Thoracic aorta (tissue), 2 donors: ENCODE results near the gene CA5A. TPM values are rescaled to one million over a fixed set of nuclear protein-coding genes. Genes with fewer than 3 reads are reported as not detected.

Experiments
- ATAC-seq: fragments of 150-250 bp; one replicate; pipeline ENCODE4 v1.8.0; 2017; ENCODE audit warnings: low read depth; ENCODE audit not compliant: insufficient number of reproducible peaks, low FRiP score
- DNase-seq: peaks from one replicate; pipeline ENCODE4 v3.0.0-alpha.2; 2020; ENCODE audit warnings: low spot score
- H3K27ac ChIP-seq, 2 donors: fragments of 200-600 bp; sonication (generic); 1 replicate in 1 of 2; 2 replicates in 1 of 2; pipeline ENCODE4 v1.5.1; 2016; ENCODE audit warnings: mild to moderate bottlenecking in 2 of 2, moderate library complexity in 2 of 2
- H3K27me3 ChIP-seq: fragments of 200-600 bp; sonication (generic); replicated peaks from 2 replicates; pipeline ENCODE4 v1.6.0; 2016; ENCODE audit warnings: mild to moderate bottlenecking; ENCODE audit not compliant: insufficient read depth
- H3K36me3 ChIP-seq: fragments of 200-600 bp; sonication (generic); one replicate; pipeline ENCODE4 v1.5.1; 2016
- H3K4me1 ChIP-seq, 2 donors: fragments of 200-600 bp; sonication (generic); 1 replicate in 1 of 2; 2 replicates in 1 of 2; pipeline versions ENCODE4 v1.5.1 to v1.6.0; 2016; ENCODE audit warnings: low read depth in 2 of 2, mild to moderate bottlenecking in 1 of 2; ENCODE audit not compliant: control insufficient read depth in 1 of 2
- H3K4me3 ChIP-seq: fragments of 200-600 bp; sonication (generic); 2 replicates; pipeline ENCODE4 v1.5.1; 2016; ENCODE audit warnings: mild to moderate bottlenecking
- H3K9me3 ChIP-seq: fragments of 200-600 bp; sonication (generic); 2 replicates; pipeline ENCODE4 v1.5.1; 2016
- total RNA-seq, 2 donors: library from RNA; depleted of rRNA; stranded (reverse); fragments of >200 nt; gene quantifications; one replicate each; pipeline versions ENCODE4 v1.1.0 to v1.2.3, GENCODE V29; 2016
- TF ChIP-seq, protein P1 (sequence below): fragments of 200-600 bp; sonication (generic); IDR thresholded peaks from one replicate; pipeline ENCODE4 v1.5.1; 2019; ENCODE audit warnings: antibody characterized with exemption

The CA5A gene
- total RNA-seq, 2 donors from 2014 or later: not detected

DNA sequence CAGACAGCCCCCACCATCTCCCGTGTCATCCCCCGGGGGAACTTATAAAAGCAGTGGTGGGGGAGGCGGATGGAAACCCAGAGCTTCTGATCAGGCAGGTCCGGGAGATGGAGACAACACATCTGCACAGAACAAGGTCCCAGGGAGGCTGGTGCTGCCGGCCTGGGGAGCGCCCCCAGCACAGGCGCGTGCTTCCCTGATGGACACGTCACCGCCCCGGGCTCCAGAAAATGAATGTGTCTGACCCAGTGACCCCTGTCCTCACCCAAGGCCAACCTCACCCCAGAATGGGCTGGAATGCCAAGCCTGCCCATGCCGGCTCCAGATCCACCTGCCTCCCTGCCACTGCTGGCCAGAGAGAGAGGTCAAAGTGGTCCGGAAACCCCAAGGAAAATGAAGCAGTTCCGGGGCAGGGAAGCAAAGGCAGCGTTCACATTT lies 79.5 kb downstream of the CA5A start:
- H3K9me3 ChIP-seq: no peaks in the 10 kb centered on the region
- H3K4me3 ChIP-seq: peak overlapping the region; percentile 35
- ATAC-seq (no peak), DNase-seq (no peak)
- no peaks in the 10 kb centered on the region for H3K36me3 ChIP-seq
- peaks cover 10 to 13% of the 10 kb centered on the region in 2 donors for H3K4me1 ChIP-seq
- TF ChIP-seq, protein P1, sequence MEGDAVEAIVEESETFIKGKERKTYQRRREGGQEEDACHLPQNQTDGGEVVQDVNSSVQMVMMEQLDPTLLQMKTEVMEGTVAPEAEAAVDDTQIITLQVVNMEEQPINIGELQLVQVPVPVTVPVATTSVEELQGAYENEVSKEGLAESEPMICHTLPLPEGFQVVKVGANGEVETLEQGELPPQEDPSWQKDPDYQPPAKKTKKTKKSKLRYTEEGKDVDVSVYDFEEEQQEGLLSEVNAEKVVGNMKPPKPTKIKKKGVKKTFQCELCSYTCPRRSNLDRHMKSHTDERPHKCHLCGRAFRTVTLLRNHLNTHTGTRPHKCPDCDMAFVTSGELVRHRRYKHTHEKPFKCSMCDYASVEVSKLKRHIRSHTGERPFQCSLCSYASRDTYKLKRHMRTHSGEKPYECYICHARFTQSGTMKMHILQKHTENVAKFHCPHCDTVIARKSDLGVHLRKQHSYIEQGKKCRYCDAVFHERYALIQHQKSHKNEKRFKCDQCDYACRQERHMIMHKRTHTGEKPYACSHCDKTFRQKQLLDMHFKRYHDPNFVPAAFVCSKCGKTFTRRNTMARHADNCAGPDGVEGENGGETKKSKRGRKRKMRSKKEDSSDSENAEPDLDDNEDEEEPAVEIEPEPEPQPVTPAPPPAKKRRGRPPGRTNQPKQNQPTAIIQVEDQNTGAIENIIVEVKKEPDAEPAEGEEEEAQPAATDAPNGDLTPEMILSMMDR: no peak
- peak overlapping the region in 1 of 2 donors; percentile 69 for H3K27ac ChIP-seq
- H3K27me3 ChIP-seq: no peaks in the 10 kb centered on the region

DNA sequence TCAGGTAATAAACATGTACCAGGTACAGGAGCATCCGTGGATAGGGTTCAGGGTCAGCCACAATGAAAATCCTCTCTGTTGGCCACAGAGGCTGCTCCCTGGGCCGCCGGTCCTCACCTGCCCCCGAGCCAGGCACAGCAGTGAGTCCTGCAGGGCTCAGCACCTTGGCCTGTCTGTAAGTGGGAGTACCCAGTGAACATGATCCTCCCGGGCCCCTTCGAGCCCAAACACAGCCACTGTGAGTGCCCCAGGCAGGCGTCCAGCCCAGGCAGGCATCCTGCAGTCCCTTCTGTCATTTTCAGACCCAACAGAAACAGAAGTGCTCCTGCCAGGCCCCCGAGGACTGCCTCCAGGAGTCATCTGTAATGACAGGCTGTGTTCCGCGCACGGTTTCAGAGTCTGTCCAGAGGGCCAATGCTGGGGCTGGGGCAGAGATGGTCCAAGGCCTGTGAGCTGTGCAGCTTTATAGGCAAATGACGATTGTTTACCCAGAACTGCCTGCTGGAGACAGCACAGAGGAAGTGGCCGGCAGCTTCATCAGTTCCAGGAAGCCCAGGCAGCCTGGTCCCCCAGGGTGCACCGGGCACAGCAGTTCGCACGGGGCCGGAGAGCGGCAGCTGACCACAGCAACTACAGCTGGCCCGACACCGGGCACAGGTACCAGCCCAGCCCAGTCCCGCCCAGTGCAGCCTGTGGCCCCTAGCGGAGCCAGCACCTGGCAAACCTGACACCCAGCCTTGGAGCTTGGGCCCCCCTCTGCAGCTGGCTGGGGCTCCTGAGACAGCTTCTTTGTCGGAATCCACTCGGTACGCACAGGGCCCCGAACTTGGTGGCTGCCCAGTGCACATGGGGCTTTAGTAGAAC lies 80.2 kb downstream of the CA5A start:
- TF ChIP-seq, protein P1: no peak
- H3K36me3 ChIP-seq: no peaks in the 10 kb centered on the region
- H3K4me1 ChIP-seq: peaks cover 10 to 13% of the 10 kb centered on the region in 2 donors
- no peaks in the 10 kb centered on the region for H3K9me3 ChIP-seq
- ATAC-seq (no peak), DNase-seq (no peak)
- peak overlapping the region; percentile 35 for H3K4me3 ChIP-seq
- H3K27ac ChIP-seq: peak overlapping the region; percentile 51 to 69
- H3K27me3 ChIP-seq: no peaks in the 10 kb centered on the region

DNA sequence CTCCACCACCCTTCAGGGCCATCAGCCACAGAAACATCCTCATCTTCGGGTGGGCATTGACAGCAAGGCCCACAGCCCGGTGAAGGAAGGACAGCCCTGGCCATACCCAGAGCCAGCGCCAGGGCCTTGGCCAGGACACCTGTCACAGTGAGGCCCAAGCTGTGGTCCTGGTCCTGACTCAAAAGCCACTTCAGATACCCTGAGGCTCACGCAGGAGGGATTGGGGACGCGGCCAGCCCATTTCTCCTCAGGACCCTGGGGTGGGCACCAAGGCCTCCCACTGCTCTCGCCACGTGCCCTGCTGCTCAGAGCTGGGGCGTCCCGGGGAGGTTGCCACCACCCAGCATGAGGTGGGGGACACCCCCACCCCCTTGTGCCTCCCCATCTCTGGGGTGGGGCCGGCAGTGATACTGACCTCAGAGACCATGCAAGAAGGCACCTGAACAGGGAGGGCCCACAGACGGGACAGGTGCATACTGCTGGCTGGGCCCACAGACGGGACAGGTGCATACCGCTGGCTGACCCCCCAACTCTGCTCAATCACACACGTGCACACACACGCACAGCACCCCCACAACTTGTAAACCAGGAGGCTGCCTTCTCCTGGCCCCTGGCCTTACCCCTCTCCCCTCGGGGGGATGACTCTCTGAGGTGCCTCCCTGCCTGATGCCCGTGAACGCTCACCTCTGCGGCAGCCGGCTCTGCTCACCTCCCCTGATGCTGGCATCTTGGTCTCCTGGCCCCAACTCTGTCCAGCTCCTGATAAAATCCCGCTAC lies 81.2 kb downstream of the CA5A start:
- H3K27me3 ChIP-seq: no peaks in the 10 kb centered on the region
- H3K4me3 ChIP-seq: no peak overlapping the region
- H3K36me3 ChIP-seq: no peaks in the 10 kb centered on the region
- no peak for DNase-seq
- TF ChIP-seq, protein P1: no peak
- no peaks in the 10 kb centered on the region for H3K9me3 ChIP-seq
- ATAC-seq: no peak
- H3K4me1 ChIP-seq: peaks cover 10 to 16% of the 10 kb centered on the region in 2 donors
- H3K27ac ChIP-seq: peak overlapping the region; percentile 69 to 74

DNA sequence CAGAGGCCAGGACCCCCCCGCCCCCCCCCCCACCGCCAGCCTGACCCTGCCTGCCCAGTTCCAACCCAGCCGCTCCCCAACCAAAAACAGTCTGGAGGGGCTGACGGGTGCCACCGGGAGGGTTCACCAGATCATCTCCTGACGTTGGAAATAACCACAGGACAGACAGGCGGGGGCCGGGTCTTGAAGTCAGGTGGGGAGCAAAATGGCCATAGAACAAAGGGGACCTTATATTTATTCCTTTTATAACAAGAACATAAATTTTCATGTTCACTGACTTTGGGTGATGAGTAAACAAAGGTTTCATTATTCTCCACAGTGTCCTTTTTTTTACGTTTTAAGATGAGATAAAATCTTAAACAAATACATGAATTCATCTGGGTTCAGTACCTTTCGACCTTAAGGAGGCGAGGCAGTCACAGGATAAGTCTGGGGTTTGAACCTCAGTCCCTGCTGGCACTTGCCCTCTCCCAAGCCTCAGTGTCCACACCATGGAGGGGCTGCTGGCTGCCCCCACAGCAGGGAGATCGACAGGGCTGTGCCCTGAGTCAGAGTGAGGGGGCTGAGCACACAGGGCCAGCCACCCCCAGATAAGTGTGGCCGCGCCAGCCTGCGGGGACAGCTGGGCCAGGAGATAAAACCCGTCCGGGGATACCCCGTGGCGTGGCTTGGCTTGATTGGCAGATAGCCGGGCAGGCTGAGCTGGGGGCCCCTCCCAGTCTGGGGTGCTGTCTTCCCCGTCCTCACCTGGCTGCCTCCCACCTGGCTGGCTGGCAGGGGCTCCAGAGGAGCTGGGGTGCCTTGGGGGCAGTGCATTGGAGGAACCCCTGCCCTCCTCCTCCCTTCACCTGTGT lies 82.0 kb downstream of the CA5A start:
- Histone ChIP-seq H3K36me3 (no peaks in the 10 kb centered on the region), H3K4me3 (peak overlapping the region; percentile 67), H3K27ac (peak overlapping the region; percentile 69 to 74), H3K27me3 (no peaks in the 10 kb centered on the region), H3K4me1 (peaks cover 10 to 16% of the 10 kb centered on the region in 2 donors), H3K9me3 (no peaks in the 10 kb centered on the region)
- TF ChIP-seq, protein P1: no peak
- no peak for ATAC-seq
- no peak for DNase-seq
